GM12873 (cell line): Measurements from ENCODE around the gene KCNK4.
A peak's percentile ranks its signal among the peaks of the same experiment; 100 is the strongest.

Experiments used
- CTCF ChIP-seq: IDR thresholded peaks from 2 replicates; pipeline ENCODE4 v1.5.1; 2012; ENCODE audit warnings: low read depth, mild to moderate bottlenecking, moderate library complexity, low read length, control low read depth; ENCODE audit not compliant: insufficient read depth; ENCODE audit errors: missing control alignments

The KCNK4 gene

GRCh38 chr11:64314146-64314804, 23.2 kb downstream of the KCNK4 start:
- peak; percentile 24 for TF ChIP-seq CTCF

- no peak for TF ChIP-seq CTCF
Measured at GRCh38 chr11:64314805-64315561, 23.9 kb downstream of the KCNK4 start.

DNA sequence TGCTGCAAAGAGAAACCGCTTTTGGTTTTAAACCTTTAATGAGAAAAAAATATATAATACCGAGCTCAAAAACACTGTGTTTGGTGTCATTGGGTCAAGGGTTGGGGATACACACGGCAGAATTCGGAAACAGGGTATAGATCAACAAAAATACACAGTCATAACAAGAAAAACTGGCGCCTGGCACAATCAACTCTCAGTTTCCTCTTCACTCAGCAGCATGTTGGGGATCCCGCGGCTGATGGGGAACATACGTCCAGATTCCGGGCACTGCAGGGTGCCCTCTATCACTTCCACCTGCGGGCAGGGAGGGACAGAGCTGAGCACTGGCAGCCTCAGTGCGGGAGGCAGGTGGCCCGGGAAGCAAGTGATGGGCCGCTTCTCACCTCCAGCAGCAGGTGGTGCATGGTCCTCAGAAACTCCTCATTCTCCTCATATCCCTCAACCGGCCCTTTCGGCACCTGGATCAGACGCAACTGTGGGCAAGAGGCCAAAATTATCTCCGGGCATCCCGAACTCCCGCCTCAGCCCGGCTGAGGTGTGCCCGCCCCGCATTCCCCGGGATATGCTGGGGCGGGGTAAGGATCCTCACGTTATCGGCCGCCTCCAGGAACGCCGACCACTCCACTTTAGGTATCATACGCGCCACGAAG, 25.7 kb downstream of the KCNK4 start:
- peak; percentile 35 for TF ChIP-seq CTCF

- TF ChIP-seq CTCF = no peak
Measured at GRCh38 chr11:64317325-64317960, 26.3 kb downstream of the KCNK4 start, which contains the start of gene TRMT112. TSS of gene TRMT112 (minus strand) at chr11:64317559. CDS start at chr11:64317526, 33 bp downstream.

- TF ChIP-seq CTCF = peak; percentile 46
Measured at GRCh38 chr11:64317961-64318765, 27.1 kb downstream of the KCNK4 start, which contains the start of gene PRDX5. TSS of gene PRDX5 (plus strand) at chr11:64318121. CDS start at chr11:64318216, 95 bp downstream.

DNA sequence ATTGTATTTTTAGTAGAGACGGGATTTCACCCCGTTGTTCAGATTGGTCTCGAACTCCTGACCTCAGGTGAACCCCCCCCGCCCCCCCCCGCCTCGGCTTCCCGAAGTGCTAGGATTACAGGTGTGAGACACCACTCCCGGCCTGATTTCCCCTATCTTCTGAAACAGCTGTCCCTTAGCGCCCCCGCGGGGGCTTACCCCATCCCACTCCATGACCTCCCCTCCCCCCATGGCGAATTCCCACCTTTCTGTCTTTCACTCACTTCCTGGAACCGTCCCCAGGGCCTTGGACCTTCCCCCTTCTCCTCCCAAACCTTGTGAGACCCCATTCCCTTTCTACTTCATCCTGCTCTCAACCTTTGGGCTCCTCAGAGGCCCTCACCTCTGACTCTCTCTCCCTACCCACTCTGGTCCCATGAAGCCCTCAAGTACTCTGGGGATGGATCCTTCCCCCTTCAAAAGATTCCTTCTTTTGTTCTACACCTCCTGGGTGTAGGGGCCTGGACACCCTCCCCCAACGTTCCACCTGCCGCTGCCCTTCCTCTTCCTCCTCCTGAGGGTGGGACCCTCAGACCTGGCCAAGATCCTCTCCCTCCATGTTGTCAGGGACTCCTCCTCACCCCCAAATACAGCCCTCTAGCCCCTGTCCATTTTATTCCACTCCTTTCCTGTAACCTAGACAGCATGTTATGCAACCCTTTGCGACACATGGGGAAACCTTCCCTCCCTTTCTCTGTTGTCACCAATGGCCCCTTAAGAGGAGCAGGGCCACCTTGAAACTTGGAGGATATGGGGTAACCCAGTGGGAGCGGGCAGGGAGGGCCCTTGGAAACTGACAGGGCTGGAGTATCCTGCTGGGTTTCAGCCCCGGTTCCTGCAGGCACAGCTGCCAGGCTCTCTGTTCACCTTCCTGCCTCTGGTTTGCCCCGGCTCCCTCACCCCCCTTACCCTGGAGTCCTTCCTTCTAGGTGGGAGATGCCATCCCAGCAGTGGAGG, 28.0 kb downstream of the KCNK4 start:
- TF ChIP-seq CTCF = no peak
